SK-N-MC (cell line): ENCODE data around the gene ZNF385A.

Source experiments
- EZH2 ChIP-seq: fragments of 200-600 bp; sonication (generic); IDR thresholded peaks from one replicate; pipeline ENCODE4 v1.6.1; 2017; ENCODE audit warnings: antibody characterized with exemption
- POLR2AphosphoS5 ChIP-seq: IDR thresholded peaks from 2 replicates; pipeline ENCODE4 v1.6.1; 2012; ENCODE audit warnings: mild to moderate bottlenecking, low read depth, low read length, borderline replicate concordance

DNA sequence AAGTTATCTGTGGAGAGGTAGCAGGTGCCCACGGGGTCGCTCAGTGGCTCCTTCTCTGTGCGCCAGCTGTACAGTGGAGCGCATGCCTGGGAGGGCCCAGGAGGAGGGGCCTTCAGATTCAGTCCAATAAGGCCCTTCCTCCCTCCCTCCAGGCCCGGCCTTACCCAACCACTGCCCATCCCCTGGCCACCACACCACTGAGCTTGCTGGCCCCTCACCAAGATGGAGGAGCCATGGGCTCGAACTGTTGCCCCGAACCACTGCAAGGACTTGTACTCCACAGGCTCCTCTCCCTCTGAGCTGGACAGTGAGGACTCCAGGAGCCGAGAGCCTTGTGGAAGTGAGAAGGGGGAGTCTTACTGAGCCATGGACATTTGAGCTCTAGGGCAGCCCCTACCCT is 24.7 kb upstream of the ZNF385A start:
- no peak for TF ChIP-seq POLR2AphosphoS5
- no peak for TF ChIP-seq EZH2
